ENCODE data around the gene EPB41L2.

EPB41L2 gene

DNA sequence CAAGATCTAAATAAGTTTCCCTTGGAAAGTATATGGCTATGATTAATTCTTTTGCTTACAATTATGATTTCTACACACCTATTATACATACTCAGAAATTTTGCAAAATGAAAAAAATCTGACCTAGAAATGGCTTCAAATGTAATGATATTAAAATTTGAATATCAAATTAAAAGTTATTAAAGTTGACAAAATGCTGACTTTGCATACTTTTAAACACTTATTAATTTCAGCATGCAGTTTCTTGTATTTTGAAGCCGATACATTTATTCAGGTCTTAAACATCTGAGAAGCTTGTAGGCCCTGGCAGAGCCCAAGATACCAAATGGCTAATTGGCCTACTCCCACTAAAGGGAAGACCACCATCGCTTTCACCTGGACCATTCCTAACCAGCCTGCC lies 176.1 kb downstream of the EPB41L2 start:
- no peak overlapping the region for H3K4me3 ChIP-seq (ENCODE audit: low read depth, low read length)
- H3K9me3 ChIP-seq (ENCODE audit: control insufficient read depth, insufficient read depth, low read length): no peaks in the 10 kb centered on the region
- no peak overlapping the region for H3K9ac ChIP-seq (ENCODE audit: low read depth, low read length)
- no peak overlapping the region for H3K27ac ChIP-seq (ENCODE audit: low read depth, low read length)
- H3K4me1 ChIP-seq (ENCODE audit: control insufficient read depth, insufficient read depth, low read length): no peaks in the 10 kb centered on the region
- no peaks in the 10 kb centered on the region for H3K27me3 ChIP-seq (ENCODE audit: control insufficient read depth, insufficient read depth, low read length)
- H3K36me3 ChIP-seq (ENCODE audit: control insufficient read depth, insufficient read depth, low read length): 0 out of 2 replicates have a peak, but pooled peaks cover 5% of the 10 kb centered on the region

DNA sequence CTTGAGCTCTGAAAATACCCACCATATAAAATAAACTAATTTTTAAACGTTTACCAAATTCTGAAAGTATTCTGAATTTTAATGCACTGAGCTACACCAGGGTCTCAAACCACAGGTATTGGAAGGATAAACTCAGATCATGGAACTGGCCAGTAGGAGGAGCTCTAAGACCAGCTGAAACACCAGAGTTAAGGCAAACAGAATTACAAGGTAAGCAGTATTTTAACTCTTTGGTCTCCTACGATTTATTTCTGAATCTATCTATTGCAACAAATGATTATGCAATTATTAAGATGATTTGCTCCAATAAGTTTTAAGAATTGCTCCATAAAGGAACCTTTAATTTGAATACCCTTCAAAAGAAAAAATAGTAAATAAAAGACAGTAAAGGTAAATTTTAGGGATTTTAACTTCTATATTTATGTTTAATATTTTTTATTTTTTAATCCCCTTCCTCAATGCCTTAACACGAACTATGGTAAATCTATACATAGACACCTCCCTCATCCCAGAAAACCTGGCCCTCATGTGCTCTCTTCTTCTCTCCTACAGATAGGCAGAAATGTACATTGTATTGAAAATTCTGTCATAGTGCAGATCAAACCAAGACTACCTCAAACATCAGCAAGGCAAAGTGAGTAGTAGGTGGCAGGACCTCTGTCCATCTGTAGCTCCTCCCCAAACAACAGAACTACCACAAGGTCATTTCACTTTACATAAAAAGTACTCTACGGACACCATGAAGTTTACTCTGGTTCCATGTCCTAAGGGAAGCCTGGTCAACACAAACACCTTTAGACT lies 177.5 kb downstream of the EPB41L2 start:
- H3K27ac ChIP-seq (ENCODE audit: low read depth, low read length): no peak overlapping the region
- H3K9me3 ChIP-seq (ENCODE audit: control insufficient read depth, insufficient read depth, low read length): no peaks in the 10 kb centered on the region
- no peak overlapping the region for H3K9ac ChIP-seq (ENCODE audit: low read depth, low read length)
- no peaks in the 10 kb centered on the region for H3K4me1 ChIP-seq (ENCODE audit: control insufficient read depth, insufficient read depth, low read length)
- no peak overlapping the region for H3K4me3 ChIP-seq (ENCODE audit: low read depth, low read length)
- H3K27me3 ChIP-seq (ENCODE audit: control insufficient read depth, insufficient read depth, low read length): no peaks in the 10 kb centered on the region
- H3K36me3 ChIP-seq (ENCODE audit: control insufficient read depth, insufficient read depth, low read length): 0 out of 2 replicates have a peak, but pooled peaks cover 5% of the 10 kb centered on the region

DNA sequence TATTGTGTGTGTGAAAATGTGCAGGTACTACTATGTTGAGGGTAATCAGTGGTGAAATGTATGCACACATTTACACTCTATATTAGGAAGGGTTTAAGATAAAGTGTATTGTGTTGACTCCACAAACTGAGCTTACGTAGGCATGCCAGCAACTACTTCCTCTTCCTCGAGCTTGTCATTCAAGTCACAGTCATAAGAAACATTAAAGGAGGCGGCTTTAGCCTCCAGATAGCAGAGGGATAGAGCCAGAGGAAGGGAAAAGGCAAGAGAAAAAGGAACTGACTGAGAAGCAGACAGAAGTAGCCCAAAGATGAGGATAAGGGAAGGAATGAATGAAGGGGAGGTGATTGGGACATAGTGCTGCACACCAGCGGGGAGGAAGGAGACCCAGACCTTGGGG lies 180.7 kb downstream of the EPB41L2 start:
- Histone ChIP-seq H3K9ac (ENCODE audit: low read depth, low read length) (no peak overlapping the region), H3K27me3 (ENCODE audit: control insufficient read depth, insufficient read depth, low read length) (no peaks in the 10 kb centered on the region), H3K27ac (ENCODE audit: low read depth, low read length) (no peak overlapping the region), H3K36me3 (ENCODE audit: control insufficient read depth, insufficient read depth, low read length) (0 out of 2 replicates have a peak, but pooled peaks cover 5% of the 10 kb centered on the region), H3K4me3 (ENCODE audit: low read depth, low read length) (no peak overlapping the region), H3K4me1 (ENCODE audit: control insufficient read depth, insufficient read depth, low read length) (no peaks in the 10 kb centered on the region), H3K9me3 (ENCODE audit: control insufficient read depth, insufficient read depth, low read length) (no peaks in the 10 kb centered on the region)

DNA sequence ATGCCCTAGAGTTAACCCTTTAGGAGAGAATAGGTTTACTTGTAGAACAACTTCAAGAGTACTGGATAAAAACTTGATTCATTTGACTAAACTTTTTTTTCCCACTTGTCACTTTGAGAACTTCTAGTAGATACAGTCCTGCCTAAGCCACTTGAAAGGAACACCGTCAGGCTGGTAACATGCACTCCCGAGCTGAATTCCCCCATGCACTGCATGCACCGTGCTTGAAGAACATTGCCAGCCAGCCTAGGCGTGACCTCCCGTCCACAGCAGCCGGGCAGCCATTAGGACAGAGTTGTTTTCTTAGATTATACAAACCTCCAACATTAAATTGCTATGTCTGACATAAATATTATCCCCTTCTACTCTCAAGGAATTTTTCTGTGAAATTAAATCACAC lies 183.2 kb downstream of the EPB41L2 start:
- Histone ChIP-seq H3K27me3 (ENCODE audit: control insufficient read depth, insufficient read depth, low read length) (no peaks in the 10 kb centered on the region), H3K27ac (ENCODE audit: low read depth, low read length) (no peak overlapping the region), H3K36me3 (ENCODE audit: control insufficient read depth, insufficient read depth, low read length) (0 out of 2 replicates have a peak, but pooled peaks cover 3% of the 10 kb centered on the region), H3K9me3 (ENCODE audit: control insufficient read depth, insufficient read depth, low read length) (no peaks in the 10 kb centered on the region), H3K4me3 (ENCODE audit: low read depth, low read length) (no peak overlapping the region), H3K4me1 (ENCODE audit: control insufficient read depth, insufficient read depth, low read length) (no peaks in the 10 kb centered on the region), H3K9ac (ENCODE audit: low read depth, low read length) (no peak overlapping the region)

DNA sequence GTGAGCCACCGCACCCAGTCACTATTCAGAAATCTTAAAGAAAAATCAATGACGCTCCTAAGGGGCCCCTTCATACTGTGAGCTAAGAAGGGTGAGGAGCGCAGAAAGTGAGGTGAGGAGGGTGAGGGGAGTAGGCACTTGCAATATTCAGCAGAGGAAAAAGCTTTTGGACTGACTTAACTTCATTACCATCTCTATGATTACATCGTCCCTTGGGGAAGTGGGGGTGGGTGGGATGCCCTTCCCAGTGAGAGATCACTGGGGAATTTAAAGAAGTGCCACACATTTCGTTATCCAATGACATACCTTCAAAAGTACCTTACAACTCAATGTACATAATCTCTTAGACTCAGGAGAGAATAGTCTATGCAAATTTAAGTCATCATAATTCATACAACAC lies 189.3 kb downstream of the EPB41L2 start:
- Histone ChIP-seq H3K9me3 (ENCODE audit: control insufficient read depth, insufficient read depth, low read length) (no peaks in the 10 kb centered on the region), H3K9ac (ENCODE audit: low read depth, low read length) (no peak overlapping the region)

DNA sequence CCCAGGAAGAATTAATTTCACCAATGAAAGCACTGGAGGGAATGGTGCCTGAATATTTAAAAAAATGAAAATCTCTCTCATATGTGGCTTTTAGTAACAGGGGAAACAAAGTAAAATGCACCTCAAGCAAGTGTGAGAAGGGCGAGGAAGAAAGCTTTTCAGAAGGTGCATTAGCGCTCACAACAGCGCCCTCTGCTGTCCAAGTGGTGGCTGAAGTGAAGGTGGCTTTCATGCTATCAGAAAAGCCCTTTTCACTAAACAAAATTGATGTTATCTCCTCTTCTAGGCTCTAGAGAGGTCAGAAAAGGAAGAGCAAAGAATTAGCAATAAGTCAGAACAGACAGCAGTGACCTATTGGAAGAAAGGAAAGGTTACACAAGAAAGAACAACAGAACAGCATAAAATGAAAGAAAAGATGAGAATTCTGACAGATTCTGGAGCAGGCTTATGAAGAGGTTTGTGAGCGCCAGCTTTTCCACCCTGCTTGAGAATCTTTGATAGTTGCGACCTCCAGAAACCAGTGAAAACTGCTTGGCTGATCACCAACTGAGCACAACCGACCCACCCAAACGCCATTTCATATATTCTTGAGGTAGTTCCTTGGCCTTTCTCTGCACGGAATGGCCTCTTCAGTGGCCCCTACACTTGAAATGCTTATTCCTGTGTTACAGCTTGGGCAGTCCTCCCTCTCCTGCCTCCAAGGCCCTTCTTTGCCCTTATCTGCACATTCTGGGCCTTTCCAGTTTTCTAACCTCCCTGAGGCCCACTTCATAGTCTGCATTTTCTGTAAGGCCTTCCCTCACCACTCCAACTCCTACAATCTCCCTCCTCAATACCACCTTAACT lies 190.6 kb downstream of the EPB41L2 start:
- H3K9me3 ChIP-seq (ENCODE audit: control insufficient read depth, insufficient read depth, low read length): no peaks in the 10 kb centered on the region
- no peaks in the 10 kb centered on the region for H3K36me3 ChIP-seq (ENCODE audit: control insufficient read depth, insufficient read depth, low read length)
- H3K4me1 ChIP-seq (ENCODE audit: control insufficient read depth, insufficient read depth, low read length): peaks cover 22% of the 10 kb centered on the region
- H3K27me3 ChIP-seq (ENCODE audit: control insufficient read depth, insufficient read depth, low read length): no peaks in the 10 kb centered on the region
- no peak overlapping the region for H3K9ac ChIP-seq (ENCODE audit: low read depth, low read length)
- H3K27ac ChIP-seq (ENCODE audit: low read depth, low read length): no peak overlapping the region
- no peak overlapping the region for H3K4me3 ChIP-seq (ENCODE audit: low read depth, low read length)

More for the DNA sequence above, 189.3 kb downstream of the EPB41L2 start:
- Histone ChIP-seq H3K36me3 (ENCODE audit: control insufficient read depth, insufficient read depth, low read length) (no peaks in the 10 kb centered on the region), H3K4me3 (ENCODE audit: low read depth, low read length) (no peak overlapping the region), H3K27ac (ENCODE audit: low read depth, low read length) (no peak overlapping the region), H3K27me3 (ENCODE audit: control insufficient read depth, insufficient read depth, low read length) (no peaks in the 10 kb centered on the region), H3K4me1 (ENCODE audit: control insufficient read depth, insufficient read depth, low read length) (peaks cover 14% of the 10 kb centered on the region)

DNA sequence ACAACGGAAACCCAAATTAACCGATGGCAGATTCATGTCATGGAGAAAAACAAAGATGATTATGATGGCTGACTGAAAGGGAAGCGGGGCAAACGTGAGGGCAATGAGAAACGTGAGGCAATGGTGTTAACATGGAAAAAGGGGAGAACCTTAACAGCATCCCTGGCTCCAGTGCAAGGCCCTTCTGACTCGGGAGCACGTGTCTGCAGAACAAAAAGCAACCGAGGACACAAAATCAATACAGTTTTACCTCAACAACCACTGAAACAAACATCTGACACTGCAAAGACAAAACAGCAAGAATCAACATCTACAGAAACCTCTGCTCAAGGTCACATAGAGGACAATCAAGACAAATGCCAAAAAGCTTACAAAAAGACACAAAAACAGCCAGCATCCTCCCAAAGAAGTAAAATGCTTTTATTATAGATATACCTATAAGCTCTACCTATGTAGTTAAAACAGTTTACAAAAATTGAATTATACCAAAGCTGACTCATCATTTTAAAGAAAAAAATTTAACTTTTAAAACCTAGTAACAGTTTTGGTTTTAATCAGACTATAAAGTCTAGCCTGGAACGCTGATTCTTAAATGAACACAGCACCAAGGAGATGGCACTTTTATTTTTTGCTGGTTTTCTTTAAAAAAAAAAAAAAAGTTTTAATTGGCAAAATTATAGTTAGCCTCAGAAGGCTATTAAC lies 192.7 kb downstream of the EPB41L2 start:
- Histone ChIP-seq H3K4me1 (ENCODE audit: control insufficient read depth, insufficient read depth, low read length) (peaks cover 22% of the 10 kb centered on the region), H3K4me3 (ENCODE audit: low read depth, low read length) (no peak overlapping the region), H3K9me3 (ENCODE audit: control insufficient read depth, insufficient read depth, low read length) (no peaks in the 10 kb centered on the region), H3K9ac (ENCODE audit: low read depth, low read length) (no peak overlapping the region), H3K27me3 (ENCODE audit: control insufficient read depth, insufficient read depth, low read length) (no peaks in the 10 kb centered on the region), H3K27ac (ENCODE audit: low read depth, low read length) (no peak overlapping the region), H3K36me3 (ENCODE audit: control insufficient read depth, insufficient read depth, low read length) (peaks cover 6% of the 10 kb centered on the region)

DNA sequence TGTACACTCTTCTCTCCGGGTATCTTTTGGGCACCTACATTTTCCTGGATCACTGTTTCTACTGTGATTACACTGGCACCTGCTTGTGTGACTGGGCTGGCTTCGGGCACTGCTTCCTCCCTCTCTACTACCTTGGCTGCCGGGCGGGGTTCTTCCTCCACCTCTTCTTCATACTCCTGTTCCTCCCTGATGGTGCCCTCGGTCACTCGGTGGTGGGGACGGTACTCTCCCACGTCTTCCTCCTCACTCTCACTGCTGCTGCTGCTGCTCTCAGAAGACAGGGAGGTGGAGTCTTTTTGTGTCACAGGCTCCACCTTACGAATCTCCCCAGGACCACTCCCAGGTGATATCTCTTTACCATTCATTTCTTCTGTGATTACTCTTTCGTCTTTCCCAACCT lies 193.4 kb downstream of the EPB41L2 start:
- no peak overlapping the region for H3K27ac ChIP-seq (ENCODE audit: low read depth, low read length)
- H3K9me3 ChIP-seq (ENCODE audit: control insufficient read depth, insufficient read depth, low read length): no peaks in the 10 kb centered on the region
- no peak overlapping the region for H3K9ac ChIP-seq (ENCODE audit: low read depth, low read length)
- peaks cover 6% of the 10 kb centered on the region for H3K36me3 ChIP-seq (ENCODE audit: control insufficient read depth, insufficient read depth, low read length)
- H3K4me3 ChIP-seq (ENCODE audit: low read depth, low read length): no peak overlapping the region
- H3K4me1 ChIP-seq (ENCODE audit: control insufficient read depth, insufficient read depth, low read length): peaks cover 22% of the 10 kb centered on the region
- no peaks in the 10 kb centered on the region for H3K27me3 ChIP-seq (ENCODE audit: control insufficient read depth, insufficient read depth, low read length)

DNA sequence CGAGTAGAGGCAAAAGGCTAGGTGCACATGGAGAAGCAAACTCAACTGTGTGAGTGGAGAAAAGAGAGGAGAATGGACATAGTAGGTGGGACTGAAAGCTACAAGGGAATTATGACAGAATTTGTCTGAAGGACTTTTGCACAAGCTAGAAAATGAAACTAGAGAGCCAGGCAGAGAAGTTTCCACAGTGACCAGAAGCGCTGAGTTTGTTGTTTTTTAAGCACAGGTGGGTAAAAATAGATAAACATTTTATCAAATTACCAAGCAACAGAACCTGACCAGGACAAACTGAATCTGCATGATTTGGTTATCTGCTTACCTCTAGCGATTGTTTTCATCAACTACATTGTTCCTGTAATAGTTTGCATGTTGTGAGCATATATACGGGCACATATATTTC lies 197.3 kb downstream of the EPB41L2 start:
- Histone ChIP-seq H3K4me1 (ENCODE audit: control insufficient read depth, insufficient read depth, low read length) (peaks cover 28% of the 10 kb centered on the region; the same call in 1 of the 2 replicates), H3K27ac (ENCODE audit: low read depth, low read length) (no peak overlapping the region), H3K4me3 (ENCODE audit: low read depth, low read length) (no peak overlapping the region), H3K27me3 (ENCODE audit: control insufficient read depth, insufficient read depth, low read length) (no peaks in the 10 kb centered on the region), H3K9ac (ENCODE audit: low read depth, low read length) (no peak overlapping the region), H3K9me3 (ENCODE audit: control insufficient read depth, insufficient read depth, low read length) (no peaks in the 10 kb centered on the region), H3K36me3 (ENCODE audit: control insufficient read depth, insufficient read depth, low read length) (peaks cover 6% of the 10 kb centered on the region)

DNA sequence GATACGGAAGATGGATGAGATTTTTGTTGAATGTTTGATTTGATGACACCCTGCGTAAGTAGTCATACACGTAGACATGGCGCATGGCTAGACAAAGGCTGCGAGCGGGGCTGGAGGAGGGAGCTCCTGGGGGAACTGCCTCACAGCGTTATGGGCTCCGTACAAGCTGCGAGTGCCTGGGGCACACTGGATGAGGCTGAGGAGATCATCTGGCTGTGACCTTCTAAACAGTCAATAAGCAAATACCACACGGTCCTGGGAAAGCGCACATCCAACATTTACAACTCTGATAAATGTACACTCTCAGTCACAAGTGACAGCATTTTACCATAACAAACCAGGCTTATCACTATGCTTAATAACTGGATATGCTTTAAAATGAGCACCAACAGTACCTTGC lies 198.7 kb downstream of the EPB41L2 start:
- Histone ChIP-seq H3K27me3 (ENCODE audit: control insufficient read depth, insufficient read depth, low read length) (no peaks in the 10 kb centered on the region), H3K27ac (ENCODE audit: low read depth, low read length) (no peak overlapping the region), H3K4me3 (ENCODE audit: low read depth, low read length) (no peak overlapping the region), H3K9me3 (ENCODE audit: control insufficient read depth, insufficient read depth, low read length) (no peaks in the 10 kb centered on the region), H3K36me3 (ENCODE audit: control insufficient read depth, insufficient read depth, low read length) (peaks cover 6% of the 10 kb centered on the region), H3K9ac (ENCODE audit: low read depth, low read length) (no peak overlapping the region), H3K4me1 (ENCODE audit: control insufficient read depth, insufficient read depth, low read length) (peaks cover 27% of the 10 kb centered on the region; the same call in 1 of the 2 replicates)

Data from HUES48 (cell line).